GM19395 (cell line): Measurements from ENCODE around the gene ABHD11.
A peak's percentile ranks its signal among the peaks of the same experiment; 100 is the strongest.
"Not testable (repeated sequence)": the region's sequence is repeated elsewhere in the genome, so short reads cannot be mapped to it uniquely, and the experiment has no call there.

Experiments used
- ATAC-seq: cut with Tn5 transposase; IDR thresholded peaks from one replicate; pipeline ENCODE4 v1.9.1; 2021; ENCODE audit warnings: mild to moderate bottlenecking, moderate library complexity; ENCODE audit not compliant: unreplicated experiment

Gene ABHD11

GRCh38 chr7:73720443-73720842 lies 18.2 kb downstream of the ABHD11 start:
- ATAC-seq = not testable (repeated sequence)

GRCh38 chr7:73719806-73720169 lies 18.8 kb downstream of the ABHD11 start:
- ATAC-seq = peak; percentile 8

- peak; percentile 57 for ATAC-seq
These were observed 19.4 kb downstream of the ABHD11 start, which contains the start of gene STX1A for GRCh38 chr7:73718905-73719805. Gene STX1A (minus strand): TSS chr7:73719669. CDS start chr7:73719631, 38 bp downstream.

GRCh38 chr7:73718438-73718881 lies 20.1 kb downstream of the ABHD11 start:
- no peak for ATAC-seq

GRCh38 chr7:73717991-73718405 lies 20.6 kb downstream of the ABHD11 start:
- no peak for ATAC-seq

GRCh38 chr7:73717025-73717807 lies 21.4 kb downstream of the ABHD11 start:
- no peak for ATAC-seq

GRCh38 chr7:73716318-73716890 lies 22.2 kb downstream of the ABHD11 start:
- ATAC-seq = no peak

GRCh38 chr7:73715648-73716317 lies 22.8 kb downstream of the ABHD11 start:
- no peak for ATAC-seq

- ATAC-seq = not testable (repeated sequence)
These were observed 25.3 kb downstream of the ABHD11 start for GRCh38 chr7:73713319-73713718.

- ATAC-seq = no peak
These were observed 25.8 kb downstream of the ABHD11 start for GRCh38 chr7:73712773-73713172.

- no peak for ATAC-seq
These were observed 29.5 kb downstream of the ABHD11 start for GRCh38 chr7:73708961-73709549.

GRCh38 chr7:73707045-73707631 lies 31.5 kb downstream of the ABHD11 start:
- no peak for ATAC-seq

- ATAC-seq = no peak
These were observed 32.2 kb downstream of the ABHD11 start for GRCh38 chr7:73706126-73707044.

- ATAC-seq = no peak
These were observed 33.1 kb downstream of the ABHD11 start for GRCh38 chr7:73705551-73705920.

GRCh38 chr7:73704640-73705550 lies 33.7 kb downstream of the ABHD11 start:
- no peak for ATAC-seq

- ATAC-seq = no peak
These were observed 34.6 kb downstream of the ABHD11 start for GRCh38 chr7:73703757-73704639.

- ATAC-seq = no peak
These were observed 35.4 kb downstream of the ABHD11 start for GRCh38 chr7:73703225-73703624.
